Hepatic stellate cell (primary cell): ENCODE measurements around the gene CD63.
"Not testable (repeated sequence)": the region's sequence is repeated elsewhere in the genome, so short reads cannot be mapped to it uniquely, and the experiment has no call there.

Source experiments
- DNase-seq: peaks from one replicate; pipeline ENCODE4 v3.0.0; 2011; ENCODE audit warnings: low spot score

Gene CD63, protein sequence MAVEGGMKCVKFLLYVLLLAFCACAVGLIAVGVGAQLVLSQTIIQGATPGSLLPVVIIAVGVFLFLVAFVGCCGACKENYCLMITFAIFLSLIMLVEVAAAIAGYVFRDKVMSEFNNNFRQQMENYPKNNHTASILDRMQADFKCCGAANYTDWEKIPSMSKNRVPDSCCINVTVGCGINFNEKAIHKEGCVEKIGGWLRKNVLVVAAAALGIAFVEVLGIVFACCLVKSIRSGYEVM

DNA sequence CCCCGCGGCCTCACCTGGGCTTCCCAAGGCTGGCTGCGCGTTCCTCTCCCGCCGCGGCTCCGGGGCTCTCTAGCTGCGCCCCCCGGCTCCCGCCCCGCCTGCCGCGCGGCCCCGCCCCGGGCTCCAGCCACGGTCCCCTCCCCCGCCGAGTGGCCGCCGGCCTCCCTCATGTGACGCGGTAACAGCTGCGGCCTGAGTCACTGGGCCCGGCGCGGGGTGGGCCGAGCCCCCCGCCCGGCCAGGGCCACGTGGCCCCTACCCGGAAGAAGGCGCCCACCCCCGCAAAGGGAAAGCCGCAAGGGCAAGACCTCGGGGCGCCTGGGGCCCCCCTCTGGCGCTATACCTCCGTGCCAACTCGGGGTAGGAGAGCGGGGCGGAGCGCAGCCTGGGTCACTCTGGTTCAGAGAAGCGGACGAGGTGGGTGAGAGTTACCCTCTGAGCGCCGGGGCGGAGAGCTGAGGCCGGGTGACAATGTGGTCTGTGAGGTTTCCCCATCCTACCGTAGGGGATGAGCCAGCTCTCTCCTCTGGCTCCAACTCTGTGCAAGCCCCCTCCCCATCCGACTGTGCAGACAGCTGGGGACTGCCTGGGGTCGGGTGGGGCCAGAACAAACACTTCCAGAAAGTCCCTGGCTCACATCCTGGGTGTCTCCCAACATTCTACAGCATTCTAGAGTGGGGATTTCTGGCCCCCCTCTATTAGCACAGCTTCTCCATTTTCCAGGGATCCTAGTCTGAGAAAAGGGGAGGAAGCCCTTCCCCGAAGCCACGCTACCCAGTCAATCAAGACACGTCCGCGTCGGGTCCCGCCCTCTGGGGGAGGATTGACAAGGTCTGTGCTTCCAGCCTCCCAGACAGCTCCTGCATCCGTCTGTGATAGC lies at the start of gene CD63:
Gene CD63, minus strand, starts transcription at position 71 of the 880 bp plus-strand sequence. CDS start 668 bp downstream, outside the sequence.
- DNase-seq: peak; percentile 97

DNA sequence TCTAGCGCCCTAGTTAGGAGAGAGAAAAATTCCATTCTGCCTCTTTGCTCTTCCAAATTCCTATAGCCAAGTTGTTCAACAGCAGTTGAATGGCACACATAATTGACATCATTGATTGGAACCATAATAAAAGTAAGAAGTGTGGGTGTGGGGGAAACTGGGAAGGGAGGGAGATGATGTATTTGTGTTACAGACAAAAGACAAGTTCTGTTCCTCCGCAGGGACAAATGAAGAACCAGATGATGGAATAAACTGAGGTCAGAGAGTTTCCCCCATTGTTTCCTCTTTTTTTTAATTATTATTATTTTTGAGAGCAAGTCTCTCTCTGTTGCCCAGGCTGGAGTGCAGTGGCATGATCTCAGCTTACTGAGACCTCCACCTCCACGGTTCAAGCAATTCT lies 49.0 kb upstream of the CD63 start:
- no peak for DNase-seq

DNA sequence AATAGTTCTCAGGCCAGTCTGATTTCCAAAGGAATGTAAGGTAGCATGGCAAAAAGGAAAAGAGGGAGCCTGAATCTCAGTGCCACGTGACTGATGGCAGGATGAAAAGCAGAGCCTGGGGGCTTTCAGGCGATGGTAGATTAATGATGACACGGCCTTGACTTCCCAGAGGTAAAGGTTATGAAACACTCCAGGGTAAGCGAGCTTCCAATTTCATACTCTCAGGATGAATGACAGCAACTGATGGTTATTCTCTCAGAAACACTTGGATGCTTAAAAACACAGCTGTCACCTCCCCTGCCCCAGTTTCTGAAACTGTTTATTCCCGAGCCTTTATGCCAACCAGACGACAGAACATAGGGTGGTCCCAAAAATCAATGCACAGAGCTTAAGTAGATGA lies 42.9 kb upstream of the CD63 start:
- no peak for DNase-seq

DNA sequence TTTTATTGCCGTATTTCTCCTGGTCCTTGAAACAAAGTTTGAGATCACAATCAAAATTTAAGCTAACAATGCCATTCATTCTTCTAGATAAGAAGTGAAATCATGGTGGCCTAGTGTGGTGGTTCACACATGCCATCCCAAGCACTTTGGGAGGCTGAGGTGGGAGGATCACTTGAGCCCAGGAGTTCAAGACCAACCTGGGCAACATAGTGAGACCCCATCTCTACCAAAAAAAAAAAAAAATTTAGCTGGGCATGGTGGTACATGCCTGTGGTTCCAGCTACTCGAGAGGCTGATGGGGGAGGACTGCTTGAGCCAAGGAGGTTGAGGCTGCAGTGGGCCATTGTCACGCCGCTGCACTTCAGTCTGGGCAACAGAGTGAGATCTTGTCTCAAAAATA lies 38.3 kb upstream of the CD63 start:
- no peak for DNase-seq

DNA sequence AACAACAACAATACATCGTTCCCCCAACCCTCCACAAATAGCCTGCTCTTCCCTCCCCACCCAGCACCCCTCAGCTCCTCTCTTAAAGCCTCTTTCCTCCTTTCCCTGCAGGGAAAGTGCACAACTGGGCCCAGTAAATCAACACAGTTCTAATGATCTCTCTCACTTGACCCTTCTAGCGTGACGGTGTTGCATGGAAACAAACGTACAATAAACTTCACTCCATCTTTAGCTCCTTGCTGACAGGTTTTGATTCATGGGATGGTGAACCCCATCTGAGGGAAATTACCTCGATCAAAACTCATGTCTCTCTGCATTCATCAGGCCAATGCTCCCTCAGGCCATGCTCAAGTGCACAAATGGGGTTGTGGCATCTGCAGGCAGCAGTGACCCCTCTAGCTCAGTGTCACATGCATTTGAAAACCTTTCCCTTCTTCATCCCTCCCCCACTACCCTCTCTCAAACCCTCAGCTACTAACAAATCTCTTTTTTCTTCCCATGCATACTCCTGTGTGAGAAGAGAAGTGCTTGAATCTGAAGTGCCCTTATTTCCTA lies 37.0 kb upstream of the CD63 start:
- no peak for DNase-seq

DNA sequence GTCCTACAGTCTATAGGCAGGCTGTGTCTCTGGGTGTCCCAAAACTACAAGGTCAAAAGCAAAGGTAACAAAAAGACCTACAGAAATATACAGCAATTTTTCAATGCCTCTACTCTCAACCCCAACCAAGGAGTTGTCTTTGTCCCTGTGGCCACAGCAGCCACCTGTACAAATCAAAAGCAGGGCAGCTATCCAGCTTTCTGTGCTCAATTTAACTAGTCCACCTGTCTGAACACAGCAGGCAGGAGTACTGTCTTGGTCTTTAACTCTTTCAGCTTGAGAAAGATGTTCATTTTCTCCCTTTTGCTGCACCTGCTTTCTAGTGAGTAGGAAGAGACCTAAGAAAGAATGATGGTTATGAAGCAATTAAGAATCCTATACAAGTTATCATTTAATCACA lies 33.8 kb upstream of the CD63 start:
- DNase-seq: no peak

DNA sequence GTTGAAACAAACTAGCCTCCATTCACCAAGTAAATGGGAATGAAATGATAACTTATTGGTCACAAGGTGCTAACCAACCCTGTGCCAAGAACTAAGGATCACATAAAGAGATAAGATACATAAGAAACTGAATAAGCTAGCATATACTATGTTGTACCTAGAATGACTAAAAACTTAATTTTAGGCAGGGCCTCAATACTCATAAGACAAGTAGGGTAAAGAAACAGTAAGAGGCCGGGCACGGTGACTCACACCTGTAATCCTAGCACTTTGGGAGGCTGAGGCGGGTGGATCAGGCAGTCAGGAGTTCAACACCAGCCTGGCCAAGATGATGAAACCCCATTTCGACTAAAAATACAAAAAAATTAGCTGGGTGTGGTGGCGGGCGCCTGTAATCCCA lies 31.9 kb upstream of the CD63 start:
- DNase-seq: no peak

DNA sequence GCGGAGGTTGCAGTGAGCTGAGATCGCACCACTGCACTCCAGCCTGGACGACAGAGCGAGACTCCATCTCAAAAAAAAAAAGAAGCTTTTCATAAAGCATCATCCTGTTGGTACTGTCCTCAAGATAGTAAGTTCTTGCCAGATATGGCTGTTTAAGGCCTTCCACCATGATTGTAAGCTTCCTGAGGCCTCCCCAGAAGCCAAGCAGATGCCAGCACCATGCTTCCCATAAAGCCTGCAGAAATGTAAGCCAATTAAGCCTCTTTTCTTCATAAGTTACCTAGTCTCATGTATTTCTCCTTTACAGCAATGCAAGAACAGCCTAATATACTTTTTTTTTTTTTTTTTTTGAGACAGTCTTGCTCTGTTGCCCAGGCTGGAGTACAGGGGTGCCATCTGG lies 29.8 kb upstream of the CD63 start:
- DNase-seq: not testable (repeated sequence)

DNA sequence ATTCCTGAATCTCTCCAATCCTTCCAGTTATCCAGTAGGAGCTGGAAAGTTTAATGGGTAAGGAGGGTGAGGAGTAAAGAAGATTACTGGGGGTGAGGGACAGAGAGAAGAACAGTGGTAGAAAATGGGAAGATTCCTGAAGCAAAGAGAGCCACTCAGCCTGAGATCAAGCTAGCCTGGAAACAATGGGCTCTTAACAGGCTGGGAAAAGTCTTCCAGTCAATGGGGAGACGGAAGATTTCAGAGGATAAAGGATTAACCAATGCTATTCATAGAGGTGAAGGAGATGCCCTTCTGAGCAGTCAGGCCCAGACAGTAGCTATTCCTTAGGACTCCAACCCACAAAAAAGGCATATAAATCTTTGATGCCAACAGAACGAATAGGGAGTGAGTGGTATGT lies 28.9 kb upstream of the CD63 start:
- no peak for DNase-seq

DNA sequence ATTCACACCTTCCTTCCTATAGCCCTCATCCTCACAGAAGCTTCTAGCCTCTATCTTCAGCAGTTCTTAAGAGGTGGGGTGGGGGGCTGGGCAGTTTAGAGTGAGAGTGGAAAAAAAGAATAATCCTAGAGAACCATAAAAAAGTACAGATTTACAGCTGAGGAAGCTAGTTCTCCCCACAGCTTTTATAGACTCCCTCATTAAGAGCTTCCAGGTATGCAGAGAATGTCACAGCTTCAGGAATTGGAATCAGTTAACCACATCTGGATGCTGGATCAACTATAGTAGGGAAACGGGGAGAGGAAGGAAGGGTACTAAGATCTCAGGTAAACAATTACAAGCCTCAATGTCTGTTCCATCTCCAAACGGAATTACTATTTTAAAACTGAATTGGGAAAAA lies 26.4 kb upstream of the CD63 start:
- DNase-seq: no peak

DNA sequence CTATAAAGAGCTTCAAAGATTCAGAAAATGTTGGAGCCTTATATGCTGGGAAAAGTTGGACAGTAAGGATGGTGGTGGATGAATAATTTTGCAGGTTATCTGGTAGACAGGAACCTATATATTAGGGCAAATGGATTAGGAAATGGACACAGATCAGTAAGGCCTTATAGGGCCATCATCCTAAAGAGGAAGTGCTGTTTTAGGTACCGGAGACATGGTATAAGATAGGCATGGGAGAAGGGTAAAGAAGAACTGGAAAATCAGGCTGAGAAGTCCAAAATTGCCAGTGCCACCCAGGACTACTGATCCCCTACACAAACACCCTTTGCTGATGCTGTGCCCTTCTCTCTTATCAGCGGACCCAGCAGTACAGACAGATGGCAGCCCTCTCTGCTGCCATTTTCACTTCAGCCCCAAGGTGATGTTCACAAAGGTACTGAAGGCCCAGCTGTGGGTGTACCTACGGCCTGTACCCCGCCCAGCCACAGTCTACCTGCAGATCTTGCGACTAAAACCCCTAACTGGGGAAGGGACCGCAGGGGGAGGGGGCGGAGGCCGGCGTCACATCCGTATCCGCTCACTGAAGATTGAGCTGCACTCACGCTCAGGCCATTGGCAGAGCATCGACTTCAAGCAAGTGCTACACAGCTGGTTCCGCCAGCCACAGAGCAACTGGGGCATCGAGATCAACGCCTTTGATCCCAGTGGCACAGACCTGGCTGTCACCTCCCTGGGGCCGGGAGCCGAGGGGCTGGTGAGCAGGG lies 19.6 kb upstream of the CD63 start:
- no peak for DNase-seq

DNA sequence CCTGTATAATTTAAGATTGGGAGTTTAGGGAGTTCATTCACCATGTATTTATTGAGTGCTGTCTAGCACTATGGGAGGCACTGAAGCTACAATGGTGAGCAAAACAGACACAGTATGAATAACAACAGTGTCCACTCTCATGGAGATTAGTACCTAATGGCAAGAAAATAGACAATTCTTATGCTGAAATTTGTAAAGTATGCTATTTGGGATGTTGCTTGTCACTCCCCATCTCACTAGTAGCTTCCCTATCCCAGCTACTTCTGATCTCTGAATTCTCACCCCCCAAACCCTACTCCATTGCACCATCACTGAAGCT lies 18.1 kb upstream of the CD63 start:
- DNase-seq: no peak

DNA sequence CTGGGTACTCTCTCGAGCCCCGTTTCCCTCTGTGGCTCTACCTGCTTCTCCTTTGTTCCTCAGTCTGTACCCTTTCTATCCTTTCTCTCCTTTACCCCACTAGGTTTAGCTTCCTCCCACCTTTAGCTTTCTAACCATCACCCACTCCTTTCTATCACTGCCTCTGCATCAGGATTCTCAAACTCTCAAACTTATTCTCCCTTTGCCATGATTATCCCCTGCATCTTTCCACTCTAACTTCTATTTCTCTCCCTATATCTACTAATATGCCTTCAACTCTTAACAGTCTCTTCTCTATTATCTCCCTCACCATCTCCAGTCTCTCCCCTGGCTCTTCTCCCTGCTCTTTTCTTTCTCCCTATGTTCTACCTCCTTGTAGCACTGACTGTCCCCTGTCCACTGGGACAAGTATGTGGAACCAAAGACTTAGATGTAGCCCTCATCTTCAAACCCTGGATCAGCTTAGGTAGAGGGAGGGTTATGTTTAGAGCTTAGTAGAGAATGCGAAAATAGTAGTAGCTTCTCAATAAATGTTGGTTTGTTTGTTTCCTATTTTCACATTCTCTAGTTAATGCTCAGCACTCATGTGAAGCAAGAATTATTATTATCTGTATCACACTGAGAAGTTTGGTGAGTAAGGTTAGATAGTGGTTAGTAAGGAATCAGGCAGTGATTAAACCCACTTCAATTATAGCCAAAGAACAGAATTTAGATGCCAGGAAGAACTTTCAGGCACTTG lies 17.5 kb upstream of the CD63 start:
- no peak for DNase-seq

DNA sequence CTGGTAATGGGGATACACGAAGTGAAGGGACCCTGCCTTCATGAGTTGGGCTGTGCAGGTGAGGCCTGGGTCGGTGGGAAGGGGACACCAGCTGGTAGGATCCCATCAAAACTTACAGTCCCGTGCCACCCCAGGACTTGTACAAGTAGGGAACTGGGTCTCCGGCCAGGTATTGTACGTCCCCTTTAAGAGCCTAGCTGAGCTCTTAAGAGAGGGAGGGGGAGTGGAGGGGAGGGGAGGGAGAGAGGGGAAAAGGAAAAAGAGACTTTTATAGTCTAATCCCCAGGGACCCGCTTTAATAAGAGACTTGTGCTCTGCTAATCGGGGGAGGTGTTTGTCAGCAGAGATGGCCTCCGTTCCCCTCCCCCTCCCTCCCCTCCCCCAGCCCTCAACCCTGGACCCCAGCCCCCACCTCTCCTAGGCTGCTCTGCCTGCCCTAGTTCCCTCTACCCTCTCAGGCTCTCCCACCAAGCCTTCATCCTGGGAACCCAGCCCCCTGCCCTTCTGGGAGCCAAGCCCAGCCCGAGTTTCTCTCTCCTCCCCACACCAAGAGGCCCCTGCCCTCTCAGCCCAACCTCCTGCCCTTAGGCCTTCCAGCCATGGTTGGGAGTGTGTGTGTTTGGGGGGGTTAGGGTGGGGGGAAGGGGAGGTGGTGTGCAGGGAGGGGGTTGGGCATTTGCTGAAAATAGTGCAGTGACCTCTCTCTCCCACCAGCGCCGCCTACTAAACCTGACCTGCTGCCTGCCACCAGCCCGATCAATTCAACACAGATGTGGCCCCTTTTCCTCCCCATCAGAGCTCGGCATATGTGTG lies 16.8 kb upstream of the CD63 start:
- DNase-seq: no peak

DNA sequence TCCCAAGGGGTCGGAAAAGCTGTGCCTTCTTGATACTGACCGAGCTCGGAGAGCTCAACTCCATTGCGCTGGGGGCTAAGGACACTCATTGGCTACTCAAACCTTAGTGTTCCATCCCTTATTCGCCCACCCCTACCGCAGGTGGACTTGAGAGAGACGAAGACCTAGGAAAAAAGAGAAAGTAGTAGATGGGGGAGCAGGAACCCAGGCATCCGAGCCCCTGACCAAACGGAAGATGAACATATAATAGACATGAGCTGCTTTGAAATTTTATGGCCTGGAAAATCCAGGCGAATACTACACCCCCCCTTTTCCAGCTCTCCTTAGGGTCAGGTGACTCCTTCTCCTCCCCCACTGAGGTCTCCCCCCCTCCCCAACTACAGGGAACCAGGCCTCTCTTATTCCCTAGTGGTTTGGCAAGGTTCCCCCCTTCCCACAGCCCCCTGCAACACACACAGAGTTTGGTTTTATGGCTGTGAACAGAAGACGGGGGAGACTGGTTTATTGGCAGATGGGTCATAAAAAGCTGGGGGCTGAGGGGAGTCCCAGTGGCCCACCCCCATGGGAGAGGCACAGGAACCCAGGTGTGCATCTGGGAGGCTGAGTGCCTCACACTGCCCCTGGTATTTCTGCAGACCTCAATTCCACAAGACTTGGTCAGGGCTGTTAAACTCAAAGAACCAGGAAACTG lies 15.7 kb upstream of the CD63 start:
- DNase-seq: no peak

DNA sequence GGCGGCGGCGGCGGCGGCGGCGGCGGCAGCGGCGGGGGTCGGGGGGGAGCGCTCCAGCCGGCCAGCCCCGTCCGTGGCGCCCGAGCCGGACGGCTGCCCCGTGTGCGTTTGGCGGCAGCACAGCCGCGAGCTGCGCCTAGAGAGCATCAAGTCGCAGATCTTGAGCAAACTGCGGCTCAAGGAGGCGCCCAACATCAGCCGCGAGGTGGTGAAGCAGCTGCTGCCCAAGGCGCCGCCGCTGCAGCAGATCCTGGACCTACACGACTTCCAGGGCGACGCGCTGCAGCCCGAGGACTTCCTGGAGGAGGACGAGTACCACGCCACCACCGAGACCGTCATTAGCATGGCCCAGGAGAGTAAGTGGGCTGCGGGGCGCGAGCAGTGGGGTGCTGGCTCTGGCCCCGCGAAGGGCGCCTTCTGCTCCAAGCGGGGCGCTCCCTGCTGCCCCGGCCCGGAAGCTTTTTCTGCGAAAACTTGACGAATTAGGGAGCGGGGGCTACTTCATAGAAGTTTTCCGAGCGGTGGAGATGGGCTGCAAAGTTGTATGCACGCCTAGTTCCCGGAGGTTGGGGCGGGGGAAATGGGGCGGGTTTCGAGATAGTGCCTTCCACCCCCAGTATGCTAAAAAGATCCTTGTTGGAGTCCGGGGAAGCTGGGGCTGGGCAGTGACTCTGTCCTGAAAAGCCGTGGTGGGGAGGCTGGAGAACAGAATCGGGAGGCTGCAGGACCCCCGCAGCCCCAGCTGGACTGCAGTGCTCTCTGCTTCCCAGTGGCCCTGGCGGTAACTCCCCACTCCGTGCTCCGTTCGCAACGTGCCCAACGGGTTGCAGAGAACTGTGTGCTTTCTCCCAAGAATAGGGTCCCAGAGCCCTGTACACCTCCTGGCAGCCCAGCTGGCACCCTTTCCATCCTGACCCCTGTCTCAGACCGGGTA lies 14.9 kb upstream of the CD63 start:
- peak; percentile 70 for DNase-seq

DNA sequence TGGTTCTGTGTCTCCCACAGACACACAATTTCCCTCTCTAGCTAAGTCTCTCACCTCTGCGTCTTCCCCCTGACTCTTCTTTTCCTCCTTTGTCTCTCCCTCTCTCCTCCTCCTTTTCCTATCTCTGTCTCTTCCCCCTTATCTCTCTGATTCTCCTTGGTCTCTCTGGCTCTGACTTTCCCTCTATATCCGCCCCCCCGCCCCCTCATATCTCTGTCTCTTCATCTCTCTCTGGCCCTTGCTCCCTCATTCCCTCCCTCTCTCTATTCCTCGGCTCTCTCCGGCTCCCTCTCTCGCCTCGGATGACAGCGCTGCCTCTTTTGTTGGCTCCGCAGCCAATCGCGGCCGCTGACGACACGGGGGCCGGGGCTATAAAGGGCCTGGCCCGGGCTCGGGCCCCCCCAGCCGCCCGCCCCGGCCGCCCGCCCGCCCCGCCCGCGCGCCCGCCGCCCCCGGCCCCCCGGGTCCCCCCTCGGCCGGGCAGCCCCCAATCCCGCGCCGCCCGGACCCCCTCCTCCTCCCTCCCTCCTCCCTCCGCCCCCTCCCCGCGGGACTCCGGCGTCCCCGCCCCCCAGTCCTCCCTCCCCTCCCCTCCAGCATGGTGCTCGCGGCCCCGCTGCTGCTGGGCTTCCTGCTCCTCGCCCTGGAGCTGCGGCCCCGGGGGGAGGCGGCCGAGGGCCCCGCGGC lies 14.1 kb upstream of the CD63 start, which contains the start of gene GDF11:
Gene GDF11, plus strand, starts transcription at position 404 of the 687 bp plus-strand sequence. Its CDS starts 195 bp downstream, at position 599.
- DNase-seq: peak; percentile 89

DNA sequence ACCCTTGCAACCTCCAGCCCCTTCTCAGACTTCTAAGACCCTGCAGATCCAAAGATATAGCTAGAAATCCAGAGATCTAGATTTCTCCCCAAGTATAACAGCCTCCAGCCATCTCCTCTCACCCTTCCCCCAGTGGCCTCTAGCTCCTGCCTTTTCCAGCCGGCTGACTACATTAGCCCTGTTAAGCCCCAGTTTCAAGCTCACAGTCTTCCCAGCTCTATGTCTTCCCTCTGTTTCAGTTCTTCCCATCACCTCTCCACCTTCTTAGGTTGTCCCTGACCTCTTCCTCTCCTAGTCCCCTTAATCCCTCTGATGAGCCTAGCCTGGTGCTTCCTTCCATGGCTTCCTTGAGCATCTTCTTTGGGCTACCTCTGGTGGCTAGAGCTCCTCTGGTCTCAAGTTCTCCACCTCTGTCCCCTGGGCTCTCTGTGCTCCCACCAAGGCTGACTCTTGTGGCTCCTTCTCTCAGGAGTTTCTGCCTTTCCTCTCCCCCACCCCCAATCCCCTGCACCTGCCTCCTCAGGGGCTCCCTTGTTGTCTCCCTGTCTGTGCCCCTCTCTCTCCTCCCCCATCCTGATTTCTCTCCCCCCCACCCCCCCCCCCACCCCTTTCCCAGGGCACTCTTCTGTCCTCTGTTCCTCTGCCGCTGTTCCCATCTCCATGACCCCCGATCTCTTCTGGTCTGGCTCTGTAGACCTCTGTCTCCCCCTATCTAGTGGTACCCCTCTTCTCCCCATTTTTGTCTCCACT lies 13.3 kb upstream of the CD63 start:
- DNase-seq: no peak
